OCI-LY3 (cell line): ENCODE measurements around the gene BCAP29.

ENCODE experiments used
- H2AFZ ChIP-seq: fragments of 200-600, 300-600 bp; shearing (Covaris generic); 2 replicates; pipeline ENCODE4 v1.6.0; 2014; ENCODE audit warnings: antibody characterized with exemption, low read depth, low read length
- H3K27ac ChIP-seq: fragments of 200-600, 300-600 bp; sonication (generic); 2 replicates; pipeline ENCODE4 v1.5.1; 2014; ENCODE audit warnings: mild to moderate bottlenecking, low read length, moderate library complexity, mixed read lengths
- H3K27me3 ChIP-seq: fragments of 200-600, 300-600 bp; sonication (generic); 2 replicates; pipeline ENCODE4 v1.6.1; 2014; ENCODE audit warnings: low read depth, low read length, mixed read lengths
- H3K36me3 ChIP-seq: fragments of 200-600, 300-600 bp; sonication (generic); replicated peaks from 2 replicates; pipeline ENCODE3; 2014; ENCODE audit warnings: low read depth, low read length, mixed read lengths
- H3K4me1 ChIP-seq: fragments of 300-600, 200-600 bp; sonication (generic); 2 replicates; pipeline ENCODE4 v1.6.1; 2014; ENCODE audit warnings: low read length, mixed read lengths
- H3K4me2 ChIP-seq: fragments of 200-600, 300-600 bp; sonication (generic); 2 replicates; pipeline ENCODE4 v1.6.1; 2014; ENCODE audit warnings: low read length, mixed read lengths
- H3K4me3 ChIP-seq: fragments of 300-600, 200-600 bp; sonication (generic); 2 replicates; pipeline ENCODE4 v1.5.1; 2014; ENCODE audit warnings: antibody characterized with exemption, mild to moderate bottlenecking, low read length, moderate library complexity
- H3K79me2 ChIP-seq: fragments of 300-600, 200-600 bp; shearing (Covaris generic); 2 replicates; pipeline ENCODE4 v1.6.1; 2014; ENCODE audit warnings: mild to moderate bottlenecking, low read length, mixed read lengths
- H3K9ac ChIP-seq: fragments of 300-600, 200-600 bp; shearing (Covaris generic); 2 replicates; pipeline ENCODE4 v1.6.0; 2014; ENCODE audit warnings: mild to moderate bottlenecking, low read length, moderate library complexity
- H3K9me3 ChIP-seq: fragments of 200-600, 300-600 bp; shearing (Covaris generic); 2 replicates; pipeline ENCODE4 v1.6.1; 2014; ENCODE audit warnings: low read length, mixed read lengths; ENCODE audit not compliant: insufficient read depth
- H4K20me1 ChIP-seq: fragments of 200-600, 300-600 bp; sonication (generic); 2 replicates; pipeline ENCODE4 v1.6.1; 2016; ENCODE audit warnings: low read length, mixed read lengths; ENCODE audit not compliant: insufficient read depth
- EZH2phosphoT487 ChIP-seq: fragments of 200-600 bp; shearing (Covaris generic); IDR thresholded peaks from 2 replicates; pipeline ENCODE4 v1.6.1; 2018; ENCODE audit warnings: antibody characterized with exemption, mixed run types, low read depth
- TF ChIP-seq, protein P1 (sequence below): fragments of 200-600, 300-600 bp; sonication (generic); IDR thresholded peaks from 2 replicates; pipeline ENCODE4 v1.5.1; 2014; ENCODE audit warnings: antibody characterized with exemption, low read length, low read depth

The BCAP29 gene

GRCh38 chr7:107594961-107595737 lies 15.1 kb downstream of the BCAP29 start:
- TF ChIP-seq, protein P1, sequence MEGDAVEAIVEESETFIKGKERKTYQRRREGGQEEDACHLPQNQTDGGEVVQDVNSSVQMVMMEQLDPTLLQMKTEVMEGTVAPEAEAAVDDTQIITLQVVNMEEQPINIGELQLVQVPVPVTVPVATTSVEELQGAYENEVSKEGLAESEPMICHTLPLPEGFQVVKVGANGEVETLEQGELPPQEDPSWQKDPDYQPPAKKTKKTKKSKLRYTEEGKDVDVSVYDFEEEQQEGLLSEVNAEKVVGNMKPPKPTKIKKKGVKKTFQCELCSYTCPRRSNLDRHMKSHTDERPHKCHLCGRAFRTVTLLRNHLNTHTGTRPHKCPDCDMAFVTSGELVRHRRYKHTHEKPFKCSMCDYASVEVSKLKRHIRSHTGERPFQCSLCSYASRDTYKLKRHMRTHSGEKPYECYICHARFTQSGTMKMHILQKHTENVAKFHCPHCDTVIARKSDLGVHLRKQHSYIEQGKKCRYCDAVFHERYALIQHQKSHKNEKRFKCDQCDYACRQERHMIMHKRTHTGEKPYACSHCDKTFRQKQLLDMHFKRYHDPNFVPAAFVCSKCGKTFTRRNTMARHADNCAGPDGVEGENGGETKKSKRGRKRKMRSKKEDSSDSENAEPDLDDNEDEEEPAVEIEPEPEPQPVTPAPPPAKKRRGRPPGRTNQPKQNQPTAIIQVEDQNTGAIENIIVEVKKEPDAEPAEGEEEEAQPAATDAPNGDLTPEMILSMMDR = no peak
- no peak for TF ChIP-seq EZH2phosphoT487
- H3K4me2 ChIP-seq = no peak overlapping the region
- H2AFZ ChIP-seq = no peak overlapping the region
- H3K36me3 ChIP-seq = no peaks in the 10 kb centered on the region
- H3K4me3 ChIP-seq = no peak overlapping the region
- H3K9ac ChIP-seq = no peak overlapping the region
- H3K4me1 ChIP-seq = no peaks in the 10 kb centered on the region
- no peaks in the 10 kb centered on the region for H3K27me3 ChIP-seq
- no peaks in the 10 kb centered on the region for H3K79me2 ChIP-seq
- no peaks in the 10 kb centered on the region for H4K20me1 ChIP-seq
- no peaks in the 10 kb centered on the region for H3K9me3 ChIP-seq
- no peak overlapping the region for H3K27ac ChIP-seq

DNA sequence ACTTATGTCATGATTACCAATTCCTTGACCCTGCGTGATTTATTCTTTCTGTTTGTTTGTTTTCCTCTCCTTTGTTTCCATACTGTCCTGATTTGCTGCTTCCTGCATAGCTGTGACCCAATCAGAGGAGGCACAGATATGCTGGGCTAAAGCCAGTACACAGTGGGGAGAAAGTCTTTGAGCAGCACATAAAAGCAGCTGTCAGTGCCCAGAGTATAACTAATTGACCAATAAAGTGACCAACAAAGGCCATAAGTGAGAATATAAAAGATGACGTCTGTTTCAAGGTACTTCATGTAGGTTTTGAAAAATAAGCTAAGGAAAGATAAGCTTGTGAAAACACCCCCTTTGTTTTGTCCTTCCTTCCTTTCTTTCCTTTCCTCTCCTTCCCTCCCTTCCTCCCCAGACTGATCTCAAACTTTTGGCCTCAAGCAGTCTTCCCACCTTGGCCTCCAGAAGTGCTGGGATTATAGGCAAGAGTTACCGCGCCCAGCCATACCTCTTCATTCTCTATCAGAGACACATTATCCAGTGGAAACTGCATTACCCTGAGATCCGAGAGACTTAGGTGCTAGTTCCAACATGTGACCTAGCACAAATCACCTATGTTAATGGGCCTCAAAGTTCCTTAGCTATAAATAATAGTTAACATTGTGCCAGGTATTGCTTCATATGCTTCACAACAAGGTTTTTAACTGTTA lies 17.0 kb downstream of the BCAP29 start:
- H3K4me3 ChIP-seq = no peak overlapping the region
- no peaks in the 10 kb centered on the region for H3K27me3 ChIP-seq
- no peak overlapping the region for H3K4me2 ChIP-seq
- H3K4me1 ChIP-seq = no peaks in the 10 kb centered on the region
- H3K36me3 ChIP-seq = no peaks in the 10 kb centered on the region
- H3K9ac ChIP-seq = no peak overlapping the region
- H3K9me3 ChIP-seq = no peaks in the 10 kb centered on the region
- H4K20me1 ChIP-seq = no peaks in the 10 kb centered on the region
- H3K27ac ChIP-seq = no peak overlapping the region
- no peaks in the 10 kb centered on the region for H3K79me2 ChIP-seq
- no peak for TF ChIP-seq EZH2phosphoT487
- TF ChIP-seq, protein P1 = no peak
- H2AFZ ChIP-seq = no peak overlapping the region

GRCh38 chr7:107597582-107597916 lies 17.5 kb downstream of the BCAP29 start:
- Histone ChIP-seq H3K4me2 (no peak overlapping the region), H3K27ac (no peak overlapping the region), H3K9ac (no peak overlapping the region), H2AFZ (no peak overlapping the region), H3K36me3 (no peaks in the 10 kb centered on the region), H4K20me1 (no peaks in the 10 kb centered on the region), H3K4me3 (no peak overlapping the region), H3K27me3 (no peaks in the 10 kb centered on the region), H3K9me3 (no peaks in the 10 kb centered on the region), H3K79me2 (no peaks in the 10 kb centered on the region), H3K4me1 (no peaks in the 10 kb centered on the region)
- no peak for TF ChIP-seq EZH2phosphoT487
- TF ChIP-seq, protein P1 = no peak

- Histone ChIP-seq H3K4me1 (no peaks in the 10 kb centered on the region), H4K20me1 (no peaks in the 10 kb centered on the region), H2AFZ (no peak overlapping the region), H3K27ac (no peak overlapping the region), H3K4me2 (no peak overlapping the region), H3K9me3 (no peaks in the 10 kb centered on the region), H3K9ac (no peak overlapping the region), H3K4me3 (no peak overlapping the region), H3K36me3 (no peaks in the 10 kb centered on the region), H3K27me3 (no peaks in the 10 kb centered on the region), H3K79me2 (no peaks in the 10 kb centered on the region)
- TF ChIP-seq EZH2phosphoT487 = no peak
- TF ChIP-seq, protein P1 = no peak
Measured at GRCh38 chr7:107597953-107598352, 17.9 kb downstream of the BCAP29 start.
